Measurements from ENCODE around the gene OOSP4A. TPM values are rescaled to one million over a fixed set of nuclear protein-coding genes. Genes with fewer than 3 reads are reported as not detected.

The OOSP4A gene
- total and polyA plus RNA-seq, 10 of the 15 experiments (the other 5 are each of a cell fraction or from before 2014, with no cell fraction given) = not detected

DNA sequence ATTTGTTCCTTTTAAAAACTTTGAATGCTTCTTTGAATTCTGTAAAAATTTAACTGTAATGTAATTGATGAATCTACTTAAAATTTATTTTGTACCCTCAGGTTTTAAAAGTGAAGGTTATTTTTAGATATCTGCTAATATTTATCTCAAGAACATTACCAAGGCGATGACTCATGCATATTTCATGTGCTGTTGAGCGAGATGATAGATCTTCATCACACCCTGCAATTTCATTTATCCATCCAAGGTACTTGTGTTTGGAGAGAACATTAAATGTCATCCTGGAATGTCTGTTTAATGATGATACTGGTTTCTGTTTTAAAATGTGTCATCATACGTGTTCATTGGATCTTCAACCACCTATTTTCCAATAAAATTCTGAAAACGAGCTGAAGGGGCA is 6.7 kb upstream of the OOSP4A start:
- WGBS (ENCODE audit: insufficient coverage, insufficient replicate concordance, low lambda C conversion rate, missing lambda C conversion rate) = under 1% methylated on average over 4 of the region's 4 CpGs
- no peak overlapping the region for H3K4me2 ChIP-seq (ENCODE audit: control insufficient read depth, insufficient read depth)
- ATAC-seq (no peak), DNase-seq (ENCODE audit: low read depth, low spot score) (no peak), FAIRE-seq (no peak)
- no peaks in the 10 kb centered on the region for H3K4me1 ChIP-seq (ENCODE audit: control insufficient read depth, insufficient read depth, low read length)
- in situ Hi-C loops (cut with MboI) (no loop called here), intact Hi-C loops (cut with micrococcal nuclease; ENCODE audit: unreplicated experiment) (no loop called here)
- ChIA-PET RAD21 (ENCODE audit: unreplicated experiment) (no interaction called here), SMC1A (ENCODE audit: uncharacterized antibody, unreplicated experiment) (no interaction called here), CTCF (no interaction called here), POLR2A (no interaction called here)
- H3K79me2 ChIP-seq (ENCODE audit: control insufficient read depth, insufficient read depth, low read length) = no peaks in the 10 kb centered on the region
- TF ChIP-seq, protein P1, sequence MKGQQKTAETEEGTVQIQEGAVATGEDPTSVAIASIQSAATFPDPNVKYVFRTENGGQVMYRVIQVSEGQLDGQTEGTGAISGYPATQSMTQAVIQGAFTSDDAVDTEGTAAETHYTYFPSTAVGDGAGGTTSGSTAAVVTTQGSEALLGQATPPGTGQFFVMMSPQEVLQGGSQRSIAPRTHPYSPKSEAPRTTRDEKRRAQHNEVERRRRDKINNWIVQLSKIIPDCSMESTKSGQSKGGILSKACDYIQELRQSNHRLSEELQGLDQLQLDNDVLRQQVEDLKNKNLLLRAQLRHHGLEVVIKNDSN (IDR thresholded peaks at IDR 0.05; ENCODE audit: borderline replicate concordance, extremely low read length, insufficient read depth, low read depth, low read length) = no peak
- TF ChIP-seq MLLT1 (IDR thresholded peaks at IDR 0.05) = no peak
- TF ChIP-seq FOXM1 (IDR thresholded peaks at IDR 0.05; ENCODE audit: low read depth, low read length) = no peak
- TF ChIP-seq BMI1 (IDR thresholded peaks at IDR 0.05; ENCODE audit: borderline replicate concordance) = no peak
- TF ChIP-seq MEF2A (IDR thresholded peaks at IDR 0.05; ENCODE audit: insufficient read depth, low read depth, low read length) = no peak
- no peak for TF ChIP-seq TARDBP (IDR thresholded peaks at IDR 0.05; ENCODE audit: borderline replicate concordance)
- TF ChIP-seq, protein P2, sequence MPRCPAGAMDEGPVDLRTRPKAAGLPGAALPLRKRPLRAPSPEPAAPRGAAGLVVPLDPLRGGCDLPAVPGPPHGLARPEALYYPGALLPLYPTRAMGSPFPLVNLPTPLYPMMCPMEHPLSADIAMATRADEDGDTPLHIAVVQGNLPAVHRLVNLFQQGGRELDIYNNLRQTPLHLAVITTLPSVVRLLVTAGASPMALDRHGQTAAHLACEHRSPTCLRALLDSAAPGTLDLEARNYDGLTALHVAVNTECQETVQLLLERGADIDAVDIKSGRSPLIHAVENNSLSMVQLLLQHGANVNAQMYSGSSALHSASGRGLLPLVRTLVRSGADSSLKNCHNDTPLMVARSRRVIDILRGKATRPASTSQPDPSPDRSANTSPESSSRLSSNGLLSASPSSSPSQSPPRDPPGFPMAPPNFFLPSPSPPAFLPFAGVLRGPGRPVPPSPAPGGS (IDR thresholded peaks at IDR 0.05; ENCODE audit: borderline replicate concordance, insufficient read depth, low read depth, low read length, poor library complexity, severe bottlenecking) = no peak
- H4K20me1 ChIP-seq (ENCODE audit: control insufficient read depth, insufficient read depth) = no peaks in the 10 kb centered on the region
- BruUV-seq (replicated peaks) = no TSS peak
- no peak overlapping the region for H3K9ac ChIP-seq (ENCODE audit: control insufficient read depth, insufficient read depth, low read length)
- H2AFZ ChIP-seq (ENCODE audit: control insufficient read depth, low read depth, low read length) = no peak overlapping the region
- H3K9me3 ChIP-seq (replicated peaks; ENCODE audit: control insufficient read depth, insufficient read depth, low read length) = no peaks in the 10 kb centered on the region
- H3K4me3 ChIP-seq = no peak overlapping the region
- no peak overlapping the region for H3K27ac ChIP-seq (ENCODE audit: control insufficient read depth, insufficient read depth)
- no peaks in the 10 kb centered on the region for H3K36me3 ChIP-seq (ENCODE audit: control insufficient read depth in 2 of 2, insufficient read depth in 2 of 2, low read length in 1 of 2)
- no peaks in the 10 kb centered on the region for H3K27me3 ChIP-seq (replicated peaks in 1 of 2; ENCODE audit: control insufficient read depth in 2 of 2, insufficient read depth in 2 of 2, low read length in 1 of 2)

Data from GM12878 (cell line).